Measurements from ENCODE around the gene NETO1. TPM values are rescaled to one million over a fixed set of nuclear protein-coding genes. Genes with fewer than 3 reads are reported as not detected.

NETO1 gene
- polyA plus RNA-seq, 1 of the 3 experiments (the other 2 are of a cell fraction): not detected

DNA sequence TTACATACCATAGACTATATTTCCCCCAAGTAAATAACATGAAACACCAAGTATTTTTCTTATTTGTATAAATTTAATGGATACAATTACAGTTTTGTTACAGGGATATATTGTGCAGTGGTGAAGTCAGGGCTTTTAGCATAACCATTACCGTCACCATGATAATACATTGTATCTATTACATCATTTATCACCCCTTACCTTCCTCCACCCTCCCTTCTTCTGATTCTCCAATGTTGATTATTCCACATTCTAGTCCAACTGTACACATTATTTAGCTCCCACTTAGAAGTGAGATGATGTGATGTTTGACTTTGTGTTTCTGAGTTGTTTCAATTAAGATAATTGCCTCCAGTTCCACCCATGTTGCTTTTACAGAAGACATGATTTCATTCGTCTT is 35.2 kb upstream of the NETO1 start:
- ChIA-PET CTCF (no interaction called here), POLR2A (no interaction called here)
- Histone ChIP-seq H3K36me3 (replicated peaks in 1 of 2; ENCODE audit: control insufficient read depth in 1 of 2, insufficient read depth in 2 of 2, low read length in 1 of 2) (no peaks in the 10 kb centered on the region), H3K4me2 (no peak overlapping the region), H4K20me1 (ENCODE audit: insufficient read depth) (no peaks in the 10 kb centered on the region), H3K9me3 (no peaks in the 10 kb centered on the region), H3K27ac (ENCODE audit: low read depth in 2 of 2, low read length in 1 of 2) (no peak overlapping the region), H3F3A (replicated peaks; ENCODE audit: insufficient read depth) (no peaks in the 10 kb centered on the region), H3K9ac (no peak overlapping the region), H2AFZ (ENCODE audit: low read depth) (no peak overlapping the region), H3K4me1 (ENCODE audit: control insufficient read depth in 1 of 2, insufficient read depth in 2 of 2, low read depth in 1 of 2, low read length in 1 of 2) (no peaks in the 10 kb centered on the region), H3K4me3 (ENCODE audit: low read depth in 2 of 2, low read length in 1 of 2) (no peak overlapping the region), H3K27me3 (ENCODE audit: insufficient read depth) (no peaks in the 10 kb centered on the region), H3K79me2 (ENCODE audit: insufficient read depth) (no peaks in the 10 kb centered on the region), H3K9me2 (no peaks in the 10 kb centered on the region)
- TF ChIP-seq TAF1 (IDR thresholded peaks at IDR 0.05; ENCODE audit: borderline replicate concordance, low read depth, low read length) (no peak), FOXM1 (IDR thresholded peaks at IDR 0.05; ENCODE audit: low read depth) (no peak), FOXJ3 (CRISPR knock-in tag; IDR thresholded peaks at IDR 0.05) (no peak), USF1 (IDR thresholded peaks at IDR 0.05; ENCODE audit: borderline replicate concordance, low read depth) (no peak), TEAD4 (IDR thresholded peaks at IDR 0.05; ENCODE audit: borderline replicate concordance, insufficient read depth) (no peak), MAX (IDR thresholded peaks at IDR 0.05; ENCODE audit: low read depth) (no peak), RFX5 (IDR thresholded peaks at IDR 0.05; ENCODE audit: low read length) (no peak), ZBTB33 (IDR thresholded peaks at IDR 0.05; ENCODE audit: borderline replicate concordance, low read depth) (no peak), RXRA (IDR thresholded peaks at IDR 0.05; ENCODE audit: borderline replicate concordance, low read depth) (no peak), NFIC (IDR thresholded peaks at IDR 0.05; ENCODE audit: borderline replicate concordance) (no peak), GATA2 (CRISPR knock-in tag; IDR thresholded peaks at IDR 0.05) (no peak)
- WGBS (ENCODE audit: low lambda C conversion rate): 1% methylated on average over 2 of the region's 2 CpGs
- DNase-seq: no peak

GRCh38 chr18:72899338-72899737 is 31.6 kb upstream of the NETO1 start:
- no peak overlapping the region for H3K27ac ChIP-seq (ENCODE audit: low read depth in 2 of 2, low read length in 1 of 2)
- no peak overlapping the region for H3K9ac ChIP-seq
- H3K36me3 ChIP-seq (replicated peaks in 1 of 2; ENCODE audit: control insufficient read depth in 1 of 2, insufficient read depth in 2 of 2, low read length in 1 of 2): no peaks in the 10 kb centered on the region
- H2AFZ ChIP-seq (ENCODE audit: low read depth): no peak overlapping the region
- DNase-seq: no peak
- H3K27me3 ChIP-seq (ENCODE audit: insufficient read depth): no peaks in the 10 kb centered on the region
- CTCF ChIA-PET: no interaction called here
- no peaks in the 10 kb centered on the region for H4K20me1 ChIP-seq (ENCODE audit: insufficient read depth)
- 6% methylated on average over 4 of the region's 4 CpGs for WGBS (ENCODE audit: low lambda C conversion rate)
- POLR2A ChIA-PET: no interaction called here
- H3K9me3 ChIP-seq: no peaks in the 10 kb centered on the region
- no peaks in the 10 kb centered on the region for H3K79me2 ChIP-seq (ENCODE audit: insufficient read depth)
- H3K9me2 ChIP-seq: no peaks in the 10 kb centered on the region
- H3K4me2 ChIP-seq: no peak overlapping the region
- H3K4me1 ChIP-seq (ENCODE audit: control insufficient read depth in 1 of 2, insufficient read depth in 2 of 2, low read depth in 1 of 2, low read length in 1 of 2): no peaks in the 10 kb centered on the region
- no peaks in the 10 kb centered on the region for H3F3A ChIP-seq (replicated peaks; ENCODE audit: insufficient read depth)
- no peak overlapping the region for H3K4me3 ChIP-seq (ENCODE audit: low read depth in 2 of 2, low read length in 1 of 2)
- no peak for TF ChIP-seq ZBTB33 (IDR thresholded peaks at IDR 0.05; ENCODE audit: borderline replicate concordance, low read depth)
- no peak for TF ChIP-seq MEF2A (IDR thresholded peaks at IDR 0.05; ENCODE audit: borderline replicate concordance, low read depth)
- TF ChIP-seq RXRA (IDR thresholded peaks at IDR 0.05; ENCODE audit: borderline replicate concordance, low read depth): no peak
- no peak for TF ChIP-seq TAF1 (IDR thresholded peaks at IDR 0.05; ENCODE audit: borderline replicate concordance, low read depth, low read length)
- no peak for TF ChIP-seq EP300 (IDR thresholded peaks at IDR 0.05; ENCODE audit: borderline replicate concordance in 1 of 2, low read depth in 1 of 2, low read length in 1 of 2)
- no peak for TF ChIP-seq YY1 (IDR thresholded peaks at IDR 0.05; ENCODE audit: low read depth)
- TF ChIP-seq SMC3 (IDR thresholded peaks at IDR 0.05; ENCODE audit: low read depth, low read length): no peak
- TF ChIP-seq GABPA (IDR thresholded peaks at IDR 0.05; ENCODE audit: low read depth): no peak
- no peak for TF ChIP-seq MAX (IDR thresholded peaks at IDR 0.05; ENCODE audit: low read depth)
